SKM-1 treated with dmso at 0.1 percent for 144 hours (cell line): ENCODE data around the gene VWA5B2.
A peak's percentile ranks its signal among the peaks of the same experiment; 100 is the strongest.

Experiments used
- DNase-seq: peaks from one replicate; lab custom pipeline; 2025; ENCODE audit not compliant: unreplicated experiment; lab: John Stamatoyannopoulos, UW

Gene VWA5B2

GRCh38 chr3:184222521-184222920 lies 6.9 kb upstream of the VWA5B2 start:
- DNase-seq: no peak

GRCh38 chr3:184223946-184224345 lies 5.4 kb upstream of the VWA5B2 start:
- no peak for DNase-seq

- peak; percentile 8 for DNase-seq
Measured at GRCh38 chr3:184227481-184227935, 1.9 kb upstream of the VWA5B2 start.

DNA sequence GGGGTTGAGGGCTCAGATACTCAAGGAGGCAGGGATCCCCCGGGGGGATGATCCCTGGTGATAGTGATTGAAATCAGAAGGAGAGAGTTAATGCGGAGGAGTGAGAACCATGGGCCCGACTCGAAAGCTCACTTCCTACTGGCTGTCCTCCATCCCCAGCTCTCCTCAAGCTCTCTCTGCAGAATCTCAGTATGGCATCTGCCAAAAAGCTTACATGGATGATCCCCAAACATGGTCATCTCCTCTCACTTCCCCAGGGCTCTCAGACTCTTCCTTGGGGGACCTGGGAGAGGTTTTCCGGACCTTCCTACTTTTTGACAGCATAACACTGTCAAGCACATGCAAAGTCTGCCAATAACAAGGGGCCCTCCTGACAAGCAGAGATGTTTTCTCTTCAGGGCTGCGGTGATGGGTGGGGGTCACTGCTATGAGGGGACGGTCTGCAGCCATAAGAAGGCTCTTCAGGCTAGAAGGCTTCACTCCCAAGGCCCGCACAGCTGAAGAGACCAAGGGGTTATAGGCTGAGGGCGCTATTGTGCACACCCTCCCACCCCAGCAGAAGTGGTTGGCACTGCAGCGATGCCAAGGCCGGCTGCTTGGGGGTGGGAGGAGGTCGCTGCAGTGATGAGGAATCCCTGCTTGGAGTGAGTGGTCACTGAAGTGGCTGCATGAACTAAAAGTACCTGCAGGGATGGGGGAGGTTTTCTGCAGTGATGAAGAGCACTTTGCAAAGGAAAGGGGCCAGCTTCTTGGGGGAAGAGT lies 828 bp upstream of the VWA5B2 start:
- DNase-seq: no peak

DNA sequence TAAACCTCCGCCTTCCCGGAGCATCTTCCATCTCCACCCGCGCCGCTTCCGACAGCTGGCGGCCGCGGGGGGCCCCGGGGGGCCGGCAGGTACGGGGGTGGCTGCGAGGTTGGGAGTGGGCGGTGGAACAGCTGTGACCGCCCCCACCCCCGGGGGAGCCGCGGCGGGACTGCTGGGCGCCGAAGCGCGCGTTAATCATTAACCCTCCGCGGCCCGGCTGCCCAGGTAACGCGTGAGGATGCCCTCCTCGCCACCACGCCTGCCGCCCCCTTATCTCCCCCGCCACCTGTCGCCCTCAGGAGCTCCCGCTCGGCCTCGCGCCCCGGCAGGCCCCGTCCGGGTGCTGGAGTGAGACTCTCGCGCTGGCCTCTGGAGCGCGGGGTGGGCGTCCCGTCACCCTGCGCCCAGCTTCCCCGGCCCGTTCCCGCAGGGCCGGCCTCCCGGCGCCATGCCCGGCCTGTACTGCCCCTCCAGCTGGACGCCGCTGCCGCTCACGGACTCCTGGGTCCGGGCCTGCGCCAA lies 757 bp downstream of the VWA5B2 start:
- no peak for DNase-seq

GRCh38 chr3:184230603-184231528 lies 1.5 kb downstream of the VWA5B2 start:
- no peak for DNase-seq

- DNase-seq: no peak
Measured at GRCh38 chr3:184231671-184232070, 2.3 kb downstream of the VWA5B2 start.

DNA sequence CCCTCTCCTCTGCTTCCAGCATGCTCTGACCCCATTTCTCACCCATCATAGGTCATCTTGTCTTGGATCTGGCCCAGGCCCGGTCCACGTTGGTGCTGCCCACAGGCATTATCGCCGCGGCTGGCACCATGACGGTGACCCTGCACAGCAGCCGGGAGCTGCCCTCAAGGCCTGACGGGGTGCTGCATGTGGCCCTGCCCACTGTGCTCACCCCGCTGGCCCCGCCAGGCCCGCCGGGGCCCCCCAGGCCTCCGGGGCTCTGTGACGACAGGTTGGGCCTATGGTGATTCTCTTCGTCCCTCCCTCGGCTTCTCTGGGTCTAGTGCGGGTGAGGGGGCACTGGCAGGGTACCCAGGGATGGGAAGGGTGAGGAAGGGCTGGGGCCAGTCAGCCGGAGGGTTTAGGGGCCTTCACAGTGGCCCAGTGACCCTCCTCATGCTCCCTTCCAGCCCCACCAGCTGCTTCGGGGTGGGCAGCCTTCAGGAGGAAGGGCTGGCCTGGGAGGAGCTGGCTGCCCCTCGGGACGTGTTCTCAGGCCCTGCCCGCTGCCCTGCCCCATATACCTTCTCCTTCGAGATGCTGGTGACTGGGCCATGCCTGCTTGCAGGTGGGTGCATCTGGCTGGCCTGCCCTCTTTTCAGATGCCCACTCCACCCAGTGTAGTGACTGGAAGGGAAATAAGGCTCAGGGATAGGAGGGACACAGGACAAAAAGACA lies 3.9 kb downstream of the VWA5B2 start:
- DNase-seq: no peak

DNA sequence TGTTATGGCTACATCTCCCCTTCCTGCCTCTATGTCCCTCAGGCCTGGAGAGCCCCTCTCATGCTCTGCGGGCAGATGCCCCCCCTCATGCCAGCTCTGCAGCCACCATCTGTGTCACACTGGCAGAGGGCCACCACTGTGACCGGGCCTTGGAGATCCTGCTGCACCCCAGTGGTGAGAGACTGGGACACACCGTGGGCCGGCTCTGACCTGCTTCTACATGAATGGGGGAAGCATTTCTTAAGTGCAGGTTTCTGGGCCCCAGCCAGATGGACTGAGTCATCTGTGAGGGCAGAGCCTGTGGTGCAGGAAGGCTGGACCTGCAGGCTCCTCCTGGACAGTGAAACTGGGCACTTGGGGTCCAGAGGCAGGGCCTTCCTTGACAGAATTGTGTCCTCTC lies 4.8 kb downstream of the VWA5B2 start:
- no peak for DNase-seq

GRCh38 chr3:184234671-184235380 lies 5.4 kb downstream of the VWA5B2 start:
- no peak for DNase-seq

- DNase-seq: no peak
Measured at GRCh38 chr3:184235381-184236032, 6.1 kb downstream of the VWA5B2 start.

DNA sequence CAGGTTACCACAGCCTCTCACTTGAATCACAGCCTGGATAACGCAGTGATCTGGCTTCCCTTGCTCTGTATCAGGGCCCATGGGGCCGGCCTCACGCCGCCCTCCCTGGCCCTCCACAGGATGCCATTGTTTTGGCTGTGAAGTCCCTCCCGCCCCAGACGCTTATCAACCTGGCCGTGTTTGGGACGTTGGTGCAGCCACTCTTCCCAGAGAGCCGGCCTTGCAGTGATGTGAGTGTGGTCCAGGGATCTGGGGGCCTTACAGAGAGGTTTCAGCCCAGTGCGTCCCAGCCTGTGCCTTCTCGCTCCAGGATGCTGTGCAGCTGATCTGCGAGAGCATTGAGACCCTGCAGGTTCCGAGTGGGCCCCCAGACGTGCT lies 6.6 kb downstream of the VWA5B2 start:
- no peak for DNase-seq

DNA sequence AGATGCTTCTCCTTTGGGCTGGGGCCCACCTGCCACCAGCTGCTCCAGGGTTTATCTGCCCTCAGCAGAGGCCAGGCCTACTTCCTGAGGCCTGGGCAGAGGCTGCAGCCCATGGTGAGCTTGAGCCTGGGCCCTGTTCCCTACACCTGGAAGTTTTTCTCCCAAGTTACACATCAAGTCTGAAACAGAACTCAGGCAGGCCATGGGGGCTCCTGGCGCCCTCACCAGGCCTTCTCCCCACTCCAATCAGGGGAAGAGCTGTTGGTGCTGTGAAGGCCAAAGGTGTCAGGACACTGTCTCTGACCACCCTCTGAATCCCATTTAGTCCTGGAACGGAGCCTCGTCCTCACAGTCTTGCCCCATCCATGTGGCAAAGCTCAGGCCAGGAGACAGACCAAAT lies 7.3 kb downstream of the VWA5B2 start:
- no peak for DNase-seq

DNA sequence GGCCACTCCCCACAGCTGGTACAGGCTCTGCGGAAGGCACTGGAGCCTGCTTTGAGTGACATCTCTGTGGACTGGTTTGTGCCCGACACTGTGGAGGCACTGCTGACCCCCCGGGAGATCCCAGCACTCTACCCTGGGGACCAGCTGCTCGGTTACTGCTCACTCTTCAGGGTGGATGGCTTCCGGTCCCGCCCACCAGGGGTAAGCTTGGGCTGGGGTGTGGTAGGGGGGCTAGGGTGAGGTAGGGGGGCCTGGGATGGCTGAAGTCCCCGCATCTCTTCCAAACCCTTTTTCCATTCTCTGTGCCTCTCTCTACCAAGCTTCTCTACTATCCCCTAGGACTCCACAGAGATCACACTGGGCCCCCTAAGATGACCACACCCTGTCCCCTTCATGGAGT lies 7.8 kb downstream of the VWA5B2 start:
- no peak for DNase-seq

GRCh38 chr3:184237807-184238206 lies 8.4 kb downstream of the VWA5B2 start:
- DNase-seq: no peak

- no peak for DNase-seq
Measured at GRCh38 chr3:184238246-184238818, 8.9 kb downstream of the VWA5B2 start.

GRCh38 chr3:184239221-184239620 lies 9.8 kb downstream of the VWA5B2 start:
- DNase-seq: no peak

DNA sequence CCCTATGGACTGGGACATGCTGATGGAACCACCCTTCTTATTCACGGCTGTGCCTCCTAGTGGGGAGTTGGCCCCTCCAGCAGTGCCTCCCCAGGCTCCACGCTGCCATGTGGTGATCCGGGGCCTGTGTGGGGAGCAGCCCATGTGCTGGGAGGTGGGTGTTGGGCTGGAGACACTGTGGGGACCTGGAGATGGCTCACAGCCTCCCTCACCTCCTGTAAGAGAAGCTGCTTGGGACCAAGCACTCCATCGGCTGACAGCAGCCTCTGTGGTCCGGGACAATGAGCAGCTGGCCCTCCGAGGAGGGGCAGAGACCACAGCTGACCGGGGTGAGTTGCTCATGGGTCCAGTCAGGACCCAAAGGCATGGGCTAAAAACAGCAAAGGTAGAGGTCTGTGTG lies 10.3 kb downstream of the VWA5B2 start:
- no peak for DNase-seq

DNA sequence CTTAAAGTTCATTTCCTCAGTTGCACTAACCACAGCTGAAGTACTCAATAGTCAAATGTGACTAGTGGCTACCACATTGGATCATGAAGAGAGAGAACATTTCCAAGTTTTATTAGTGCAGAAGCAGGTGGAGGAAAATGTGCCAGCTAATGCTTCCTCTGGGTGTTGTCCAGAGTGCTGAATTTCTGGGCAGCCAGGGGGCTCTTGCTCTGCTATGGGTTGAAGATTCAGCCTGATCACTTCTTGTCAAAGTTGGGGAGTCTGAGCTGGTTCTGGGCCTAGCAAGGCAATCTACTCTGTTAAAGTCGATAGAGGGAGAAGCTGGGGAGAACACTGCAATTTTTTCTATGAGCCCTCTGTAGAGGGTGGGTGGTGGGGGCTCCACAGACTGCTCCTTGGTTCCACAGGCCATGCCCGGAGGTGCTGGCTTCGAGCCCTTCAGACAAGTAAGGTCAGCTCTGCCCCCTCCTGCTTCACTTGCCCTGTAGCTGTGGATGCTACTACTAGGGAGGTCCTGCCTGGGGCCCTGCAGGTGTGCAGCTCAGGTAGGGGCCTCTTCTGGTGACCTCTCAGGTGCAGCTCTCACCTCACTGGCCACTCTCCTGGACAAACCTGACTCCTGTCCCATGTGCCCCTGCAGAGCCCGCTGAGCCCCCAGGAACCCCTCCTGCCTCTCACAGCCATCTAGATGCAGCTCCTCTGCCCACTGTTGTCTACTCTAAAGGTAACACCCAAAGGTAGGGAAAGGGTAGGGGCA lies 11.2 kb downstream of the VWA5B2 start:
- DNase-seq: no peak
